PC-9 (cell line): Measurements from ENCODE around the gene DUSP22. TPM values are rescaled to one million over a fixed set of nuclear protein-coding genes. Genes with fewer than 3 reads are reported as not detected.

Experiments
- BruUV-seq: library from RNA; stranded (reverse); fragments of 400-500 nt; replicated peaks from 2 replicates; lab custom pipeline; 2021; lab: Mats Ljungman, UMichigan
- CTCF ChIA-PET: fragments of 300-600 bp; sonication (Branson Sonifier 250); formaldehyde crosslinking; loops from one replicate; lab custom pipeline; 2022; ENCODE audit warnings: antibody characterized with exemption; lab: Charles Lee
- POLR2A ChIA-PET: fragments of 300-600 bp; sonication (Branson Sonifier 250); formaldehyde crosslinking; loops from one replicate; lab custom pipeline; 2022; ENCODE audit warnings: antibody characterized with exemption; ENCODE audit not compliant: unreplicated experiment; lab: Charles Lee
- DNase-seq, 2 experiments: peaks; one replicate each; pipeline versions ENCODE4 v3.0.0 to v3.0.0-alpha.2; 2015 to 2022; ENCODE audit warnings: mixed read lengths in 1 of 2
- H2AFZ ChIP-seq: fragments of 200-600 bp; sonication (generic); 2 replicates; pipeline ENCODE4 v1.8.1; 2017; ENCODE audit warnings: antibody characterized with exemption
- H3F3A ChIP-seq: fragments of 200-600 bp; sonication (generic); 2 replicates; pipeline ENCODE4 v1.8.1; 2017; ENCODE audit warnings: antibody characterized with exemption, mild to moderate bottlenecking, low read depth; ENCODE audit not compliant: insufficient read depth
- H3K27ac ChIP-seq: fragments of 200-600 bp; sonication (generic); 2 replicates; pipeline ENCODE4 v1.6.1; 2016; ENCODE audit warnings: mixed run types
- H3K27me3 ChIP-seq: fragments of 200-600 bp; sonication (generic); 2 replicates; pipeline ENCODE4 v1.6.1; 2016; ENCODE audit warnings: low read depth, mixed run types; ENCODE audit not compliant: insufficient read depth
- H3K36me3 ChIP-seq: fragments of 200-600 bp; sonication (generic); 2 replicates; pipeline ENCODE4 v1.6.1; 2016; ENCODE audit warnings: low read depth, mixed run types
- H3K4me1 ChIP-seq: fragments of 200-600 bp; sonication (generic); replicated peaks from 2 replicates; pipeline ENCODE4 v1.6.1; 2016; ENCODE audit warnings: mixed run types; ENCODE audit not compliant: insufficient read depth
- H3K4me2 ChIP-seq: fragments of 200-600 bp; sonication (generic); 2 replicates; pipeline ENCODE4 v1.6.1; 2017; ENCODE audit warnings: mixed run types
- H3K4me3 ChIP-seq: fragments of 200-600 bp; sonication (generic); 2 replicates; pipeline ENCODE4 v1.6.1; 2016; ENCODE audit warnings: mixed run types
- H3K79me2 ChIP-seq: fragments of 200-600 bp; sonication (generic); 2 replicates; pipeline ENCODE4 v1.6.1; 2017; ENCODE audit warnings: low read depth, mixed run types
- H3K9me2 ChIP-seq: fragments of 200-600 bp; sonication (generic); 2 replicates; pipeline ENCODE4 v1.8.1; 2017; ENCODE audit warnings: mild to moderate bottlenecking; ENCODE audit not compliant: insufficient read depth
- H3K9me3 ChIP-seq: fragments of 200-600 bp; sonication (generic); 2 replicates; pipeline ENCODE4 v1.8.1; 2016; ENCODE audit warnings: low read depth; ENCODE audit not compliant: insufficient read depth
- H4K20me1 ChIP-seq: fragments of 200-600 bp; sonication (generic); 2 replicates; pipeline ENCODE4 v1.8.1; 2017; ENCODE audit not compliant: insufficient read depth
- CTCF ChIP-seq: fragments of 200-600 bp; sonication (generic); conservative IDR thresholded peaks from 2 replicates; pipeline ENCODE4 v1.6.1; 2017; ENCODE audit warnings: mixed run types, antibody characterized with exemption, mild to moderate bottlenecking, moderate library complexity
- EZH2 ChIP-seq: fragments of 200-600 bp; sonication (generic); IDR thresholded peaks from 2 replicates; pipeline ENCODE4 v1.8.0; 2017; ENCODE audit warnings: antibody characterized with exemption, low read depth
- intact Hi-C: fragments of 100-400 bp; cut with micrococcal nuclease; formaldehyde crosslinking; loops from one replicate; pipeline ENCODE4 v1.10.0; 2022; ENCODE audit not compliant: unreplicated experiment
- total RNA-seq: library from RNA; stranded (reverse); gene quantifications from 2 replicates; pipeline ENCODE4 v1.2.3, GENCODE V29; 2021

DUSP22 gene
- total RNA-seq, 1 experiment from 2014 or later: 25.5 TPM

DNA sequence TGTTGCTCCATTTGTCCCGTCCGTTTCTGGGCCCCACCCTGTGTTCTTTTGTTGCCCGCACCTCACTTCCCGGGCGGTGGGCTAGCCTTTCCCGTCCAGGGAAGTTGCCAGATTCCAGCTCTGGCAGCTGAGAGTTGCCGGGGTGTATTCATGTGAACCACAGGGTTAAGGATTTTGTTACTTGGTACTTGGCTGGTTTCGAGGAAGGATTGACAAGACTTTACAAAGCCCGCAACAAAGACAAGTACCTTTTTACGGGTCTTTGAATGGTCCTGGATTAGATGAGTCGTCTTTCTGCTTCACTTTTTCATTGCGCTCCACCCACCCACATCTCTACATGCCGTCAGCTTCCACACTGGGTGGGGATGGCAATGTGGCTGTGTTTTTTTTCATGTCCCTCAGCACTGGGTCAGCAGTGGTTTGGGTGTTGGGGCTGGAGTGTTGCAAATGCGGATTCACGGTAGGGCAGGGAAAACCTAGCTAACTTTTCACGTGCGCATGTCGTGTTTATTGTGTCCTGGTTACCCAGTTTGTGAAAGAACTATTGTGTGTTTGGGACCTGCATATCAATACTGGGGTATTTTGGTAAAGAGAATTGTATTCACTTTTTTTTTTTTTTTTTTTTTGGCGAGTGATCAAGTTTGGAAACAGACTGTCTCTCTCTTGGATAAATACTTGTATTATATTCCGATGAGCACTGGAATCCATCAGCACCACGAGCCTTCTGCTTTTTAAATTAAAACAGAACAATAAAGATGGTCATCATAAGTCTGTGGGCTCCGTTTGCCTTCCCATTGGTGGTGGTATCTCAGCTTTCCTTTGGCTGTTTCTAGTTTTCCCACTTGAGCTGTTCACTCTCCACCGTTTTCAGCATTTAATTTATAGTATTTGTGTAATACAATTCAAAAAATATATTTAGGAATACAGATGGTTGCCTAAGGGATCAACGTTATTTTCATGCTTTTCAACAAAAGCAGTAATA is 1.2 kb downstream of the DUSP22 start:
- peak overlapping the region; percentile 57 for H3K4me3 ChIP-seq
- H4K20me1 ChIP-seq: peaks cover 4% of the 10 kb centered on the region; the same call in 1 of the 2 replicates
- H3K36me3 ChIP-seq: no peaks in the 10 kb centered on the region
- no peaks in the 10 kb centered on the region; the same call in 1 of the 2 replicates for H3F3A ChIP-seq
- H2AFZ ChIP-seq: peak overlapping the region; percentile 69
- intact Hi-C loops: loop anchor here (2.0 to 5.0 kb wide), 2 partner anchors 76 to 105 kb away; no protein-coding TSS in a partner anchor
- H3K4me1 ChIP-seq: no peaks in the 10 kb centered on the region; the same call in 1 of the 2 replicates
- CTCF ChIA-PET: interaction anchor here (1.2 kb wide), 1 partner anchor 78 kb away, joined by 3 read pairs; no protein-coding TSS in a partner anchor
- H3K79me2 ChIP-seq: no peaks in the 10 kb centered on the region
- no peak for DNase-seq
- no peak overlapping the region for H3K27ac ChIP-seq
- BruUV-seq: TSS peak; percentile 53
- no peak for TF ChIP-seq CTCF
- no peak for TF ChIP-seq EZH2
- H3K27me3 ChIP-seq: peaks cover 49% of the 10 kb centered on the region
- no peaks in the 10 kb centered on the region for H3K9me2 ChIP-seq
- POLR2A ChIA-PET: no interaction called here
- H3K9me3 ChIP-seq: no peaks in the 10 kb centered on the region
- peak overlapping the region; percentile 65 for H3K4me2 ChIP-seq

- Histone ChIP-seq H3K4me2 (no peak overlapping the region), H2AFZ (no peak overlapping the region), H3K79me2 (no peaks in the 10 kb centered on the region), H3K27me3 (peaks cover 43% of the 10 kb centered on the region), H3K36me3 (no peaks in the 10 kb centered on the region), H3K4me3 (no peak overlapping the region), H3K9me2 (no peaks in the 10 kb centered on the region), H3K4me1 (no peaks in the 10 kb centered on the region; the same call in 1 of the 2 replicates), H3K9me3 (no peaks in the 10 kb centered on the region), H3K27ac (no peak overlapping the region), H4K20me1 (peaks cover 4% of the 10 kb centered on the region; the same call in 1 of the 2 replicates), H3F3A (no peaks in the 10 kb centered on the region; the same call in 1 of the 2 replicates)
- POLR2A ChIA-PET: no interaction called here
- intact Hi-C loops: loop anchor here (5.0 kb wide), 1 partner anchor 78 kb away; no protein-coding TSS in a partner anchor
- no peak for TF ChIP-seq CTCF
- no peak for TF ChIP-seq EZH2
- DNase-seq: no peak
- no TSS peak for BruUV-seq
- CTCF ChIA-PET: interaction anchor here (0.7 kb wide), 1 partner anchor 947 kb away, joined by 24 read pairs; no protein-coding TSS in a partner anchor
Observed at GRCh38 chr6:294656-295565, 2.6 kb downstream of the DUSP22 start.
